HCT116 (cell line): ENCODE measurements around the gene ZP3. TPM values are rescaled to one million over a fixed set of nuclear protein-coding genes. Genes with fewer than 3 reads are reported as not detected.

ENCODE experiments used
- ATAC-seq: fragments of 200-7000 bp; cut with Tn5 transposase; 2 replicates; pipeline ENCODE4 v1.9.1; 2020; ENCODE audit warnings: mild to moderate bottlenecking, moderate library complexity
- BruUV-seq: library from RNA; stranded (reverse); fragments of 400-500 nt; replicated peaks from 2 replicates; lab custom pipeline; 2021; lab: Mats Ljungman, UMichigan
- CTCF ChIA-PET: fragments of 300-600 bp; sonication (Branson Sonifier 250); formaldehyde crosslinking; loops from one replicate; lab custom pipeline; 2021; ENCODE audit warnings: antibody characterized with exemption; lab: Charles Lee
- POLR2A ChIA-PET: fragments of 300-600, 350-600 bp; sonication (Branson Sonifier 250); formaldehyde crosslinking; loops from one replicate; lab custom pipeline; 2021; ENCODE audit warnings: antibody characterized with exemption; lab: Charles Lee
- RAD21 ChIA-PET, 2 experiments: fragments of 300-600 bp; sonication (Branson Sonifier 250); formaldehyde crosslinking; loops; one replicate each; lab custom pipeline; 2023; ENCODE audit warnings: low total read pairs in 2 of 2; ENCODE audit not compliant: uncharacterized antibody in 2 of 2, unreplicated experiment in 2 of 2, low non-redundant PET in 1 of 2; lab: Charles Lee
- DNase-seq: peaks from one replicate; pipeline ENCODE4 v3.0.0-alpha.2; 2010; ENCODE audit warnings: low read depth, low spot score
- H2AFZ ChIP-seq: fragments of 200-600 bp; shearing (Covaris generic), sonication (generic); 2 replicates; pipeline ENCODE4 v1.6.1; 2017; ENCODE audit warnings: low read depth, mixed run types, mixed read lengths, antibody characterized with exemption, low read length; ENCODE audit not compliant: poor library complexity, severe bottlenecking
- H3K27ac ChIP-seq: 2 replicates; pipeline ENCODE4 v1.5.1; 2012; ENCODE audit warnings: low read depth, low read length
- H3K27me3 ChIP-seq: fragments of 200-600 bp; sonication (generic); 2 replicates; pipeline ENCODE4 v1.6.1; 2016; ENCODE audit warnings: mixed run types, low read length, mixed read lengths; ENCODE audit not compliant: insufficient read depth
- H3K36me3 ChIP-seq, 2 experiments: fragments of 200-500 bp in 1 of 2; fragments of 200-600 bp in 1 of 2; sonication (Bioruptor generic) in 1 of 2; sonication (generic) in 1 of 2; 2 replicates each; pipeline versions ENCODE4 v1.5.1 to v1.6.1; 2014 to 2016; ENCODE audit warnings: low read length in 2 of 2, inconsistent platforms in 1 of 2, mixed read lengths in 1 of 2, mixed run types in 1 of 2; ENCODE audit not compliant: insufficient read depth in 2 of 2, control insufficient read depth in 1 of 2
- H3K4me1 ChIP-seq, 2 experiments: fragments of 200-600 bp in 1 of 2; sonication (generic) in 1 of 2; 2 replicates each; pipeline versions ENCODE4 v1.5.1 to v1.6.1; 2012 to 2017; ENCODE audit warnings: low read length in 2 of 2, inconsistent platforms in 1 of 2, mild to moderate bottlenecking in 1 of 2, mixed read lengths in 1 of 2, mixed run types in 1 of 2, moderate library complexity in 1 of 2; ENCODE audit not compliant: insufficient read depth in 2 of 2, control insufficient read depth in 1 of 2
- H3K4me2 ChIP-seq: fragments of 200-600 bp; sonication (generic); 2 replicates; pipeline ENCODE4 v1.6.1; 2017; ENCODE audit warnings: mixed run types, low read length, mixed read lengths
- H3K4me3 ChIP-seq, 2 experiments: fragments of 200-600 bp in 1 of 2; sonication (generic) in 1 of 2; replicated peaks in 1 of 2; 2 replicates each; pipeline ENCODE4 v1.5.1; 2011 to 2016; ENCODE audit warnings: low read length in 2 of 2, control low read depth in 1 of 2, low read depth in 1 of 2, mild to moderate bottlenecking in 1 of 2, mixed read lengths in 1 of 2, mixed run types in 1 of 2
- H3K79me2 ChIP-seq: fragments of 200-600 bp; sonication (generic); 2 replicates; pipeline ENCODE4 v1.6.1; 2017; ENCODE audit warnings: mild to moderate bottlenecking, mixed run types, low read length, moderate library complexity, mixed read lengths; ENCODE audit not compliant: insufficient read depth
- H3K9ac ChIP-seq: fragments of 200-600 bp; sonication (generic); 2 replicates; pipeline ENCODE4 v1.6.1; 2016; ENCODE audit warnings: low read length, mixed read lengths
- H3K9me2 ChIP-seq: fragments of 200-600 bp; sonication (generic), shearing (Covaris generic); 2 replicates; pipeline ENCODE4 v1.6.1; 2017; ENCODE audit warnings: mixed run types, mild to moderate bottlenecking, moderate library complexity; ENCODE audit not compliant: insufficient read depth
- H3K9me3 ChIP-seq, 2 experiments: fragments of 200-500 bp in 1 of 2; fragments of 200-600 bp in 1 of 2; sonication (Bioruptor generic) in 1 of 2; sonication (generic) in 1 of 2; 2 replicates each; pipeline ENCODE4 v1.6.1; 2014 to 2017; ENCODE audit warnings: low read length in 2 of 2, mixed read lengths in 2 of 2, inconsistent platforms in 1 of 2, low read depth in 1 of 2, mild to moderate bottlenecking in 1 of 2, mixed run types in 1 of 2, moderate library complexity in 1 of 2; ENCODE audit not compliant: control insufficient read depth in 1 of 2, insufficient read depth in 1 of 2
- H4K20me1 ChIP-seq: fragments of 200-600 bp; sonication (generic), shearing (Covaris generic); 2 replicates; pipeline ENCODE4 v1.6.1; 2017; ENCODE audit warnings: mixed run types, mild to moderate bottlenecking, moderate library complexity; ENCODE audit not compliant: insufficient read depth
- ATF3 ChIP-seq: IDR thresholded peaks from 2 replicates; pipeline ENCODE4 v1.6.1; 2012
- CBX3 ChIP-seq: IDR thresholded peaks from 2 replicates; pipeline ENCODE4 v1.6.1; 2012; ENCODE audit warnings: low read depth
- CEBPB ChIP-seq: IDR thresholded peaks from 2 replicates; pipeline ENCODE4 v1.6.1; 2012; ENCODE audit warnings: low read depth
- EZH2 ChIP-seq: fragments of 200-600 bp; sonication (generic); IDR thresholded peaks from 2 replicates; pipeline ENCODE4 v1.6.1; 2017; ENCODE audit warnings: antibody characterized with exemption, mixed run types
- EZH2phosphoT487 ChIP-seq: fragments of 200-600 bp; IDR thresholded peaks from 2 replicates; pipeline ENCODE4 v1.6.1; 2018; ENCODE audit warnings: antibody characterized with exemption, borderline replicate concordance
- JUND ChIP-seq: IDR thresholded peaks from 2 replicates; pipeline ENCODE4 v1.6.1; 2012
- POLR2A ChIP-seq: IDR thresholded peaks from 2 replicates; pipeline ENCODE4 v1.7.0; 2011; ENCODE audit warnings: borderline replicate concordance; ENCODE audit not compliant: insufficient read depth, insufficient read length; ENCODE audit errors: extremely low read depth
- ZBTB33 ChIP-seq: IDR thresholded peaks from 2 replicates; pipeline ENCODE4 v1.6.1; 2011; ENCODE audit warnings: mild to moderate bottlenecking, low read length, moderate library complexity; ENCODE audit not compliant: insufficient replicate concordance; ENCODE audit errors: extremely low read depth
- intact Hi-C: fragments of 100-400 bp; cut with micrococcal nuclease; formaldehyde crosslinking; loops from 2 replicates; pipeline ENCODE4 v1.10.0; 2022
- total RNA-seq: library from RNA; stranded (reverse); gene quantifications from one replicate; pipeline ENCODE4 v1.2.1, GENCODE V29; 2021; ENCODE audit not compliant: unreplicated experiment

The ZP3 gene
- total RNA-seq, 1 experiment from 2014 or later, result 23.4 TPM

GRCh38 chr7:76403780-76404494, 20.8 kb upstream of the ZP3 start:
- Histone ChIP-seq H3K36me3 (no peaks in the 10 kb centered on the region), H3K4me1 (peaks cover 7 to 10% of the 10 kb centered on the region in 2 experiments; a peak in 3 of 4 replicates), H3K9me3 (no peaks in the 10 kb centered on the region), H2AFZ (no peak overlapping the region), H3K27me3 (no peaks in the 10 kb centered on the region), H3K4me2 (peak overlapping the region; percentile 39; the same call in 1 of the 2 replicates), H3K27ac (no peak overlapping the region), H3K9ac (no peak overlapping the region), H3K79me2 (no peaks in the 10 kb centered on the region), H4K20me1 (no peaks in the 10 kb centered on the region), H3K4me3 (no peak overlapping the region), H3K9me2 (no peaks in the 10 kb centered on the region)
- ATAC-seq (peak; percentile 45; the same call in 1 of the 2 replicates), DNase-seq (no peak)
- ChIA-PET POLR2A (interaction anchor here (0.6 kb wide), 1 partner anchor 140 kb away, joined by 3 read pairs; no protein-coding TSS in a partner anchor), CTCF (no interaction called here), RAD21 (no interaction called here)
- TF ChIP-seq CBX3 (no peak), POLR2A (no peak), ATF3 (no peak), CEBPB (no peak), JUND (no peak), EZH2 (no peak), EZH2phosphoT487 (no peak), ZBTB33 (no peak)
- no TSS peak for BruUV-seq
- intact Hi-C loops, result no loop called here
